Measurements from ENCODE around the gene SLC27A2. TPM values are rescaled to one million over a fixed set of nuclear protein-coding genes. Genes with fewer than 3 reads are reported as not detected.

SLC27A2 gene
- total and polyA plus RNA-seq, 2 experiments from 2014 or later: 2.8 to 9.4 TPM

DNA sequence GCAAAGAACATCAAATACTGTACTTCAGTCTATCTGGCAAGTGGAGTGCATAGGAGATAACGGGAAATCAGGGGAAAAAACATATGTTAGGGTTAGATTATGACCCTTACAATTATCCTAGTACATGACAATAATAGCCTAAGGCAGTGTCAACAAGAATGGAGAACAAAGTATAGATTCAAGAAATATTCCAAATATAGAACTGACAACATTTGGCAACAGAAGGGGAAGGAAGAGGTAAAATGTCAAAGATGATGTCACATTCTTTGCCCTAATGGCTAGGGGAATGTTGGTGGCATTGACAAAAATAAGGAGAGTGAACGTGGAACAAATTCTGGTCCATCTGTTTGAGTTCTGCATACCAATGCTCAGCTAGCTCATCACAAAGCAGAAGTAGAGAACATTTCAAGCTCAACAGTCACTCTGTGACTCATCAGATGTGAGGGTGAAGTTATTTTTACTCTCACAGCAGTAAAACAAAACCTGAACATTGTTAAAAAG lies 47.4 kb upstream of the SLC27A2 start (continued):
- no peak for TF ChIP-seq ZNF462 (CRISPR knock-in tag; IDR thresholded peaks at IDR 0.05)
- TF ChIP-seq REST (IDR thresholded peaks at IDR 0.05; ENCODE audit: unreplicated experiment): no peak

DNA sequence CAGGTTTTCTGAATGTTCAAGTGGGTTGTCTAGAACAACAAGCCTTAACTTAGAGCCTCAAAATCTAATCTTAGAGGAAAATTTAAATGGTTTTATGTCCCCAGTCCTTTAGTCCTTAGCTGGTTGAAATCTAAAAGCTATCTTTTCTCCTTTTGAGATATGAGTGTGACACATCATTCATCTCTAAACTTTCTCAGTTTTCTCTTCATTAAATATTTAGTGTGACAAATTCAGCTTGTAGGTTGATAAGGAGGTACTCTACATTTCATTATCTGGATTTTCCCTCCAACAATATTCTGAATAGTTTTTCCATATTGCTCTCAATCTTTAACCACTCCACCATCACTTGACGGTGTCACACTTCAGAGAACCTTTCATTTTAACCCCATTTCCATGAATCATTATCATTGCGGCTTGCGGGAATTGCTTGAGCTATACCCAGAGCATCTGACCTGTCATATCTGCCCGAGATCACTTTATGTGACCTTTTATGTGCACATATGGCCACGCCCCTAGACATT lies 46.9 kb upstream of the SLC27A2 start:
- Histone ChIP-seq H3K4me3 (no peak overlapping the region), H3K36me3 (ENCODE audit: insufficient read depth) (no peaks in the 10 kb centered on the region), H3K79me2 (replicated peaks; ENCODE audit: insufficient read depth) (no peaks in the 10 kb centered on the region), H3F3A (replicated peaks; ENCODE audit: low read depth) (no peaks in the 10 kb centered on the region), H3K4me1 (ENCODE audit: insufficient read depth) (no peaks in the 10 kb centered on the region), H3K27me3 (ENCODE audit: insufficient read depth) (no peaks in the 10 kb centered on the region), H3K9me2 (ENCODE audit: insufficient read depth) (no peaks in the 10 kb centered on the region), H4K20me1 (replicated peaks; ENCODE audit: insufficient read depth) (no peaks in the 10 kb centered on the region), H3K27ac (ENCODE audit: low read depth) (no peak overlapping the region), H2AFZ (no peak overlapping the region), H3K4me2 (no peak overlapping the region)
- H3K9me3 Mint-ChIP-seq: no peaks in the 10 kb centered on the region
- no peak for ATAC-seq
- no peak overlapping the region for H3K27ac Mint-ChIP-seq
- H3K4me1 Mint-ChIP-seq: no peaks in the 10 kb centered on the region
- H3K4me3 Mint-ChIP-seq: no peak overlapping the region
- H3K27me3 Mint-ChIP-seq (ENCODE audit: insufficient read depth, low read depth, poor library complexity): peaks cover under 1% of the 10 kb centered on the region
- DNase-seq (ENCODE audit: low spot score): no peak
- no peaks in the 10 kb centered on the region for H3K36me3 Mint-ChIP-seq (ENCODE audit: low read depth)
- TF ChIP-seq EZH2phosphoT487 (IDR thresholded peaks at IDR 0.05; ENCODE audit: unreplicated experiment): no peak
- TF ChIP-seq ETS1 (IDR thresholded peaks at IDR 0.05): no peak
- TF ChIP-seq ZNF331 (CRISPR knock-in tag; IDR thresholded peaks at IDR 0.05; ENCODE audit: low read depth): no peak
- no peak for TF ChIP-seq EZH2 (IDR thresholded peaks at IDR 0.05; ENCODE audit: low read depth, unreplicated experiment)
- TF ChIP-seq CREB1 (CRISPR knock-in tag; IDR thresholded peaks at IDR 0.05; ENCODE audit: low read depth): no peak
- TF ChIP-seq NANOG (IDR thresholded peaks at IDR 0.05; ENCODE audit: borderline replicate concordance): no peak
- TF ChIP-seq STAT1 (IDR thresholded peaks at IDR 0.05; ENCODE audit: unreplicated experiment): no peak
- no peak for TF ChIP-seq REST (IDR thresholded peaks at IDR 0.05; ENCODE audit: unreplicated experiment)

All from GM23338 (cell line).